Loucy (cell line): ENCODE measurements around the gene IL17B.

ENCODE experiments used
- H2AFZ ChIP-seq: fragments of 200-600 bp; sonication (generic); 2 replicates; pipeline ENCODE4 v1.6.0; 2016; ENCODE audit warnings: antibody characterized with exemption, mild to moderate bottlenecking, low read length, moderate library complexity
- H3F3A ChIP-seq: fragments of 200-600 bp; 2 replicates; pipeline ENCODE4 v1.6.0; 2016; ENCODE audit warnings: antibody characterized with exemption, low read depth, mild to moderate bottlenecking
- H3K27me3 ChIP-seq: fragments of 200-600 bp; sonication (generic); 2 replicates; pipeline ENCODE4 v1.6.1; 2014; ENCODE audit warnings: low read length, mild to moderate bottlenecking; ENCODE audit not compliant: insufficient read depth, poor library complexity, severe bottlenecking
- H3K36me3 ChIP-seq: fragments of 200-600 bp; sonication (generic); 2 replicates; pipeline ENCODE4 v1.6.1; 2016; ENCODE audit warnings: low read length; ENCODE audit not compliant: insufficient read depth
- H3K4me1 ChIP-seq: fragments of 200-600 bp; sonication (generic); 2 replicates; pipeline ENCODE4 v1.5.1; 2014; ENCODE audit warnings: low read length, mild to moderate bottlenecking; ENCODE audit not compliant: insufficient read depth, poor library complexity, severe bottlenecking
- H3K4me2 ChIP-seq: fragments of 200-600 bp; sonication (generic); 2 replicates; pipeline ENCODE4 v1.6.0; 2014; ENCODE audit warnings: antibody characterized with exemption, low read length, low read depth, mild to moderate bottlenecking; ENCODE audit not compliant: poor library complexity, severe bottlenecking
- H3K4me3 ChIP-seq: fragments of 200-600 bp; sonication (generic); 2 replicates; pipeline ENCODE4 v1.5.1; 2014; ENCODE audit warnings: low read length, mild to moderate bottlenecking, mixed read lengths; ENCODE audit not compliant: poor library complexity, severe bottlenecking
- H3K79me2 ChIP-seq: fragments of 200-600 bp; sonication (generic); 2 replicates; pipeline ENCODE4 v1.6.1; 2014; ENCODE audit warnings: low read length; ENCODE audit not compliant: insufficient read depth
- H3K9ac ChIP-seq: fragments of 200-600 bp; sonication (generic); 2 replicates; pipeline ENCODE4 v1.6.0; 2014; ENCODE audit warnings: mild to moderate bottlenecking, low read depth, low read length, moderate library complexity; ENCODE audit not compliant: poor library complexity, severe bottlenecking
- H3K9me2 ChIP-seq: fragments of 200-600 bp; sonication (generic); replicated peaks from 2 replicates; pipeline ENCODE4 v1.6.1; 2016; ENCODE audit warnings: low read depth, low read length, mixed read lengths
- H3K9me3 ChIP-seq: fragments of 200-600 bp; sonication (generic); 2 replicates; pipeline ENCODE4 v1.6.1; 2014; ENCODE audit warnings: mild to moderate bottlenecking, antibody characterized with exemption, low read length, low read depth; ENCODE audit not compliant: insufficient read depth
- H4K20me1 ChIP-seq: fragments of 200-600 bp; sonication (generic); 2 replicates; pipeline ENCODE4 v1.6.0; 2014; ENCODE audit warnings: antibody characterized with exemption, low read length, mild to moderate bottlenecking; ENCODE audit not compliant: insufficient read depth, poor library complexity, severe bottlenecking
- CTCF ChIP-seq: fragments of 200-600 bp; sonication (generic); conservative IDR thresholded peaks from 2 replicates; pipeline ENCODE4 v1.5.1; 2014; ENCODE audit warnings: mild to moderate bottlenecking, antibody characterized with exemption, low read length
- EZH2phosphoT487 ChIP-seq: fragments of 200-600 bp; IDR thresholded peaks from 2 replicates; pipeline ENCODE4 v1.6.1; 2018; ENCODE audit warnings: antibody characterized with exemption, mild to moderate bottlenecking, moderate library complexity, borderline replicate concordance

IL17B gene

GRCh38 chr5:149406203-149406978 lies 27.3 kb upstream of the IL17B start:
- Histone ChIP-seq H3K4me2 (no peak overlapping the region), H3K4me1 (no peaks in the 10 kb centered on the region), H3K79me2 (no peaks in the 10 kb centered on the region), H3K9ac (no peak overlapping the region), H3K27me3 (no peaks in the 10 kb centered on the region), H2AFZ (no peak overlapping the region), H4K20me1 (no peaks in the 10 kb centered on the region), H3K36me3 (no peaks in the 10 kb centered on the region), H3K4me3 (no peak overlapping the region), H3K9me3 (no peaks in the 10 kb centered on the region), H3F3A (no peaks in the 10 kb centered on the region), H3K9me2 (no peaks in the 10 kb centered on the region)
- TF ChIP-seq CTCF (no peak), EZH2phosphoT487 (no peak)

- H3K4me3 ChIP-seq: no peak overlapping the region
- no peaks in the 10 kb centered on the region for H3K9me3 ChIP-seq
- TF ChIP-seq CTCF (no peak), EZH2phosphoT487 (no peak)
- no peak overlapping the region for H2AFZ ChIP-seq
- no peaks in the 10 kb centered on the region for H3K4me1 ChIP-seq
- H3K36me3 ChIP-seq: no peaks in the 10 kb centered on the region
- no peak overlapping the region for H3K9ac ChIP-seq
- no peaks in the 10 kb centered on the region for H3F3A ChIP-seq
- no peaks in the 10 kb centered on the region for H3K79me2 ChIP-seq
- no peak overlapping the region for H3K4me2 ChIP-seq
- no peaks in the 10 kb centered on the region for H3K27me3 ChIP-seq
- no peaks in the 10 kb centered on the region for H3K9me2 ChIP-seq
- H4K20me1 ChIP-seq: no peaks in the 10 kb centered on the region
Measured at GRCh38 chr5:149405550-149406202, 26.6 kb upstream of the IL17B start.

- Histone ChIP-seq H3F3A (no peaks in the 10 kb centered on the region), H3K4me1 (no peaks in the 10 kb centered on the region), H3K4me3 (no peak overlapping the region), H3K9me3 (no peaks in the 10 kb centered on the region), H3K79me2 (no peaks in the 10 kb centered on the region), H3K4me2 (no peak overlapping the region), H3K27me3 (no peaks in the 10 kb centered on the region), H3K9me2 (no peaks in the 10 kb centered on the region), H2AFZ (no peak overlapping the region), H3K36me3 (no peaks in the 10 kb centered on the region), H4K20me1 (no peaks in the 10 kb centered on the region), H3K9ac (no peak overlapping the region)
- TF ChIP-seq CTCF (no peak), EZH2phosphoT487 (no peak)
Measured at GRCh38 chr5:149404746-149405549, 25.9 kb upstream of the IL17B start.
